CD4-positive, alpha-beta T cell treated with Interleukin-4 for 4 hours (primary cell): ENCODE measurements around the gene SEMA5B.

ENCODE experiments used
- DNase-seq: peaks from one replicate; pipeline ENCODE4 v3.0.0-alpha.2; 2020

SEMA5B gene

DNA sequence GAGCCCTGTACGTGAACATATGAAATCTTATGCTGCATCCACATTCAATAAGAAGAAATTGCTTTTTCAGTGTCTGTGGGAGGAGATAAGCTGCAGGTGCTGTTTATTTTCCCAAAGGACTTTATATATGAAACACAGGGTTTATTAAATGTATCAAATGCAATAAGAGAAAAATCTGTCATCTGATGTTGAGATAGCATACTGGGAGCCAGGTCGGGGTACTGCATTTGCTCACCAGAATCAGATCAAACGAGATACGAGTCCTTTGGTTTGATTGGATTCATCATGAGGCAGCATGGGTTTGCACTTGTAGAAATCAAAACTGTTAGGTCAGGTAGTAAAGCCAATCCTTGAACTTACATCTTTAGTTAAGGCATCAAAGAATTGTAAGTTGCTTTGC lies 141.3 kb downstream of the SEMA5B start:
- no peak for DNase-seq

DNA sequence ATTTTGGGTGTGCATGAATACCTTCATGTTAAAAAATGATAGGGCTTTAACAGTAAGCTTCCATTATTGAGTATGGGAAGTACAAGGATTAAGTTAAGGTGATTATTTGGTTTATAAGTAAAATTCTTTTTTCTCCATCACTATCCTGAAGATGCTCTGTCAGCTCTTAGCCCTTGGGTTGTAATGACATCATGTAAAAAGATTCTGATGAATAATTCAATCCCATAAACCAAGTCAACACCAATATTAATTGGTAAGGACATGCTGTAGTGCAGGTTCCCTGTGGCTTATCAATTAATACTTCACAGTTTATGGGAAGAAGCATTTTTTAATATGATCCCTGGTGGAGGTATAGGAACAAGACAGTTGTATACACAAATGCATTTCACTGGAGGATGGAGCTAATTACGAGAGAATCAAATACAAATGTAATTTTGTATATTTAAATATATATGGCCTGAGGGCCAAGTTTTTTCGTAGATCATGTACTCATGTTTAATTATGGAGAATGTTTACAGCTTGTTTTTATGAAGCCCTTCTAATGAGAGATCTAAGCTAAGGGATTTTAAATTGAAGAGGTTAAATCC lies 145.1 kb downstream of the SEMA5B start:
- DNase-seq, result no peak

DNA sequence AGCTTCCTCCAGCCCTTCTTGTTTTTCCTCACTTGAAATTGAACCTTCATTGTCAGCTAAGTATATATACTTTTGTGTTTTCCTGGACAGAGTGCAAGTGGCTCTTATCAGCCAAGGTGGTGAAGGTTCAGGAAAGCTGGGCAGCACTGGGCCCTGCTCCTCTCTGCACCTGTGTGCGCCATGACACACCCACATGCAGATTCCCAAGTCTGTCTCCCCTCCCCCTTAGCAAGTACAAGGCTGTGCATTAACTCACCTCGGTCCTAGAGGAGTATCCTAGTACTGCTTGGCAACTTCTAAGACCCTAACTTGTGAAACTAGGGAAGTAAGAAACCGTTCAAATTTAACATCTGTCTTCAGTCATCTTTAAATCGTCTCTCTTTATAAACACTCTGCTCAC lies 146.9 kb downstream of the SEMA5B start:
- no peak for DNase-seq

DNA sequence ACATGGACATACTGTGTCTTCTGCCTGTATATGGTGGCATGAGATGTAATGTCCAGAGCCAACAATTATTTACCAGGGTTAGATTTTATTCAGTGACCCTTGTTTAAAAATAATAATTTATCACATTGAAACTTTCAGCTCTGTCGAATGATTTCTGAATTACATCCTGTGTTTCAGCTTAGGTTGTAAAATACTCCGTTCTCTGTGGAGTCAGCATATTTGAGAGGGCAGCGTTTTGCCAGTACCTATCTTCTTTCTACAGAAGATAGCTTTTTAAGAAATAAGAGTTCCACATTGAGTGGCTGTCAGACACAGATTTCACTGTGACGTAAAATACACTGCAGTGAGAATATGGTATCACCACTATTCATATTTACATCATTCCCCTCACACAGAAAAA lies 147.4 kb downstream of the SEMA5B start:
- no peak for DNase-seq

DNA sequence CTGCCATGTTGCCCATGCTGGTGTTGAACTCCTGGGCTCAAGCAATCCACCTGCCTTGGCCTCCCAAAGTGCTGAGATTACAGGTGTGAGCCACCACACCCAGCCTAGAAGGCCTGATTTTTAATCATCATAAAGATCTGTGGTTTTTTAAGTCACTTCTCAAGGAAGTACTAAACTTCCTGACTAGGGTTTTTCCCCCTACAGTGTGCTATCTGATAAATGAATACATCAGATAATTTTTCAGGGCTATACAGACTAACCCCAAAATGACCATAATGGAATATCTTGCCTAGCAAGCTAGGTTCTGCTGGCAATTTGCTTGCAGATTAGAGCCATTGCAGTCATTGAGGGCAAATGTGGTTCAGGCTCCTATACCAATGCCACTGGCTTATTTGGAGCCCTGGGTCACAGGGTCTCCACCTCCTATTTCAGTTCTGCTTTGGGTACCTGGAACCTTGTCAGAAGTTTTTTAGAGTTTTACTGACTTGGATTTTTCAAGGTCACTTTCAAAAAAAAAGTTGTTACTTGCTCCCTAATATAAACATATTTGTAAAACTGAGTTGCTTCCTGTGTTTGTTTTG lies 151.9 kb downstream of the SEMA5B start:
- DNase-seq, result no peak

DNA sequence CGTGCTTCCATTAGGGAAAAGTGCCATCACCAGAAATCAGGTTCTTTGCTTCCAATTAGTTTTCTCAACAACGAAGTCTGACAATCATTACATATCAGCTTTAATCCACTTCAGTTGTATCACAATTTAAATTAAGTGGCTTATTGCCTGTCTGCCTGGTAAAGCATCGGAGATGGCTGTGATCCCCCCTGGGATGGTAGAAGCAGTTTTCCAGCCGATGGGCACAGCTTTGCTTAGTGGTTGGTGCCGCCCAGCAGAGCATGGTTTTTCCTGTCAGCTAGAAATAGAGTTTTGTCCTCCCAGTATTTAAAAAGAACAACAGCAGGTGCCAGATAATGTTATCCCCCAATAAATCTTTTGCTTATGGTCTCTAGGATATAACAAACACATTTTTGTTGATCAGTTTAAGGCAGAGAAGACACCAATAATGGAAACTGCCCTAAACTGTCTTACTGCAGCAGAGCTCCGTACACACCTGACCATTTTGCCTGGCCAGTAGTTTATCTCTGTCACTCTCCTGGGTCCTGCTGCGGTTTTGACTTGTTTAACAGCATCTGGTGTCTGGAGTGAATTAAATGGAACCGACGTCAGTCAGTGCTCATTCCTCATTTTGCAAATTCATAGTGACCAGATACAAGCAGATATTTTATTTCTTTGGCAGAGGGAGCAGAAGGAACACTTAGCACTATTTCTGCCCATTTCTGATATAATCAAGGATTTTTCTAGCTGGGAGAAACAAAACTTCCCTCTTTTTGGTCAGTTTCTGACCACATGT lies 153.6 kb downstream of the SEMA5B start:
- no peak for DNase-seq

DNA sequence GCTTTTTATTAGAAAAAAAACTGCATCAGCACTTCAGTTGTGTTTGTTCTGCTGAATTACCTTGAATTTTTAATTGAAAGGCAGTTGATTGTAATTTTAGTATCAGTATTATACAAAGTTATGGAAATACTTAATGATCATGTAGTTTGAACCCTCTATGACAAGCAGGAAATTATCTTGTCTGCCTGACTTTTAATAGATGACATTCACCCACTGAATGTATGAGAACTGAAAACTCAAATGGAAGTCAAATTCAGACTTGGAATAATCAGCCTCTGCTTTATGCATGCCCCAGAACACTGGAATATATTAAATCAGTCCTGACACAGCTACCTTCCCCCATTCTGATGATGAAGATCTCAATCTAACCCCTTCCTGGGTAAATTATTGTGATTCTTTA lies 159.2 kb downstream of the SEMA5B start:
- DNase-seq, result no peak

DNA sequence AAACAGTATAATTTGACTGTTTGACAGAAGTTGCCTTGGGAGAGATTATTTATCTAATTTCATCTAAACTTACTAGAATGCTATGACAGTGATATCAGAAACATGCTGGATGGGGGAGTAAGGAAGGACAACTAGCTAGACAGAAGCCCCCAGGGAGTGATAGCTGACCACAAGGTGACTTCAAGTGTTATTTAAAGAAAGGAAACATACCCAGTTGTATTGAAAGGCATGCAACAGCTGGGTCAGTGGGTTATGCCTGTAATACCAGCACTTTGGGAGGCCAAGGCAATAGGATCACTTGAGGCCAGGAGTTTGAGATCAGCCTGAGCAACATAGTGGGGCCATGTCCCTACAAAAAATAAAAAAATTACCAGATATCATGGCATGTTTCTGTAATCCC lies 163.1 kb downstream of the SEMA5B start:
- no peak for DNase-seq

DNA sequence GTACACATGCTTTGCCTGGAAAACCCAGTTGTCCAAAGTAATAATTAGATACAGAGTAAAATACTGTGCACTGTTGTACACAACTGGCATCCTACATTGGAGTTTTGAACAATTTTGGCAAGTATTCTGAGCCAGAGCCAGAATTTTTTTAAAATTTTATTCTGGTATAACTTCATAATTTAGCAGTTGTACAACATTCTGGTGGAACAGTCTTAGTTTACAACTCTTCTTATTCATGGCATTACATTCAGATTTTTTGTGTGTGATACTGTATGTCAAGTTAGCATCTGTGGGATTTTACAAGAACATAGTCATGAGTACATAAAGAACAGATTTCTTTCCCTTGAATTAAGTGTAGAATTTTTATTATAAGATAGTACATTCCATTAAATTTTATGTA lies 165.2 kb downstream of the SEMA5B start:
- DNase-seq, result no peak
